ENCODE results near the gene TRABD2A.
A peak's percentile ranks its signal among the peaks of the same experiment; 100 is the strongest.

The TRABD2A gene

GRCh38 chr2:84904151-84904550, 23.3 kb upstream of the TRABD2A start:
- no peak for DNase-seq

GRCh38 chr2:84902526-84902925, 21.6 kb upstream of the TRABD2A start:
- DNase-seq: no peak

- no peak for DNase-seq
Measured at GRCh38 chr2:84901593-84902120, 20.8 kb upstream of the TRABD2A start.

GRCh38 chr2:84900971-84901370, 20.1 kb upstream of the TRABD2A start:
- DNase-seq: no peak

- no peak for DNase-seq
Measured at GRCh38 chr2:84899304-84900204, 18.7 kb upstream of the TRABD2A start.

- no peak for DNase-seq
Measured at GRCh38 chr2:84897773-84898172, 16.9 kb upstream of the TRABD2A start.

GRCh38 chr2:84896567-84896966, 15.7 kb upstream of the TRABD2A start:
- no peak for DNase-seq

GRCh38 chr2:84894758-84895520, 14.1 kb upstream of the TRABD2A start:
- no peak for DNase-seq

- no peak for DNase-seq
Measured at GRCh38 chr2:84894131-84894586, 13.3 kb upstream of the TRABD2A start.

- DNase-seq: no peak
Measured at GRCh38 chr2:84891355-84892010, 10.6 kb upstream of the TRABD2A start.

GRCh38 chr2:84889332-84889731, 8.4 kb upstream of the TRABD2A start:
- no peak for DNase-seq

- no peak for DNase-seq
Measured at GRCh38 chr2:84888401-84889276, 7.8 kb upstream of the TRABD2A start.

GRCh38 chr2:84886791-84887190, 5.9 kb upstream of the TRABD2A start:
- no peak for DNase-seq

GRCh38 chr2:84885111-84885510, 4.2 kb upstream of the TRABD2A start:
- DNase-seq: no peak

GRCh38 chr2:84884449-84884848, 3.6 kb upstream of the TRABD2A start:
- no peak for DNase-seq

GRCh38 chr2:84882775-84883550, 2.1 kb upstream of the TRABD2A start:
- DNase-seq: no peak

- DNase-seq: no peak
Measured at GRCh38 chr2:84882414-84882738, 1.5 kb upstream of the TRABD2A start.

GRCh38 chr2:84881581-84882413, 913 bp upstream of the TRABD2A start:
- DNase-seq: peak; percentile 23

GRCh38 chr2:84880395-84880644, 564 bp downstream of the TRABD2A start:
- DNase-seq: no peak

GRCh38 chr2:84879584-84880394, 1.1 kb downstream of the TRABD2A start:
- DNase-seq: no peak

Measured in activated gamma-delta T cell (primary cell).